PFSK-1 (cell line): ENCODE data around the gene NDUFS7.

Experiments used
- TAF1 ChIP-seq: IDR thresholded peaks from 2 replicates; pipeline ENCODE4 v1.6.1; 2012; ENCODE audit warnings: low read length, control low read depth, borderline replicate concordance; ENCODE audit not compliant: insufficient read depth
- TF ChIP-seq, protein P1 (sequence below), 2 experiments: IDR thresholded peaks; 2 replicates each; pipeline versions ENCODE4 v1.6.1 to v1.8.0; 2011 to 2012; ENCODE audit warnings: low read depth in 2 of 2, low read length in 2 of 2, control low read depth in 1 of 2, inconsistent platforms in 1 of 2, mild to moderate bottlenecking in 1 of 2, moderate library complexity in 1 of 2; ENCODE audit not compliant: insufficient read depth in 1 of 2

DNA sequence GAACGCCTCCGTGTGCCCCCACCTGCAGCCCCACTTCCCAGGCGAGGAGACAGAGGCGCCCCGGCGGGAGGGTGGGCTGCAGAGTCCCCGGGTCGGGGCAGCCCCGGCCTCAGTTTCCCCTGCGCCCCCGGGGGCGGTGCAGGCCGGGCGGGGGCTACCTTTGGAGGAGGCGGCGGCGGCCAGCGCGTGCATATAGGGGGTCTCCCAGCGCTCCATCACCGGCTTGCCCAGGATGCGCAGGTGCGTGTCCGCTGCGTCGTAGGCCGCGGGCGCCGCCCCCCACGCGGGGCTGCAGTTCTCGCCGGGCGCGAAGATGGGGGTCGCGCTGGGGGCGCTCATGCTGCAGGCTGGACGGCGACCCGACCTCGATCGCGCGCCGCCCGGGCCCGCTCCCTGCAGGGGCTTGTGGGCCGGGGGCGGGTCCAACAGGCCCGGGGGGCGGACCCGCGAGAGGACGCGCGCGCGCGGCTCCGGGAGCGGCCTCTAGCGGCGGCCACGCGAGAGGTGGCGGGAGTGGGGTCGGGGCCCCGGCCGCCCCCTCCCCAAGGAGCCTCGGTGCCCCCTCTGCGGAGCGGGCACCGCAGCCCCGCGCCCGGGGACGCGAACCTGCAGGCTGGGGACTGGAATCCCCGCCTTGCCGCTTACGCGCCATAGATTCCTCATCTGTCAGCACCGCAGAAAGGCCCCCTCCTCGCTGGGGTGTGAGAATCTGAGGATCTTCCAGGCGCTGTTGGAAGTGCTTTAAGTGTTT lies 17.6 kb downstream of the NDUFS7 start, which contains the start of gene GAMT:
- TF ChIP-seq TAF1, result no peak
- TF ChIP-seq, protein P1, sequence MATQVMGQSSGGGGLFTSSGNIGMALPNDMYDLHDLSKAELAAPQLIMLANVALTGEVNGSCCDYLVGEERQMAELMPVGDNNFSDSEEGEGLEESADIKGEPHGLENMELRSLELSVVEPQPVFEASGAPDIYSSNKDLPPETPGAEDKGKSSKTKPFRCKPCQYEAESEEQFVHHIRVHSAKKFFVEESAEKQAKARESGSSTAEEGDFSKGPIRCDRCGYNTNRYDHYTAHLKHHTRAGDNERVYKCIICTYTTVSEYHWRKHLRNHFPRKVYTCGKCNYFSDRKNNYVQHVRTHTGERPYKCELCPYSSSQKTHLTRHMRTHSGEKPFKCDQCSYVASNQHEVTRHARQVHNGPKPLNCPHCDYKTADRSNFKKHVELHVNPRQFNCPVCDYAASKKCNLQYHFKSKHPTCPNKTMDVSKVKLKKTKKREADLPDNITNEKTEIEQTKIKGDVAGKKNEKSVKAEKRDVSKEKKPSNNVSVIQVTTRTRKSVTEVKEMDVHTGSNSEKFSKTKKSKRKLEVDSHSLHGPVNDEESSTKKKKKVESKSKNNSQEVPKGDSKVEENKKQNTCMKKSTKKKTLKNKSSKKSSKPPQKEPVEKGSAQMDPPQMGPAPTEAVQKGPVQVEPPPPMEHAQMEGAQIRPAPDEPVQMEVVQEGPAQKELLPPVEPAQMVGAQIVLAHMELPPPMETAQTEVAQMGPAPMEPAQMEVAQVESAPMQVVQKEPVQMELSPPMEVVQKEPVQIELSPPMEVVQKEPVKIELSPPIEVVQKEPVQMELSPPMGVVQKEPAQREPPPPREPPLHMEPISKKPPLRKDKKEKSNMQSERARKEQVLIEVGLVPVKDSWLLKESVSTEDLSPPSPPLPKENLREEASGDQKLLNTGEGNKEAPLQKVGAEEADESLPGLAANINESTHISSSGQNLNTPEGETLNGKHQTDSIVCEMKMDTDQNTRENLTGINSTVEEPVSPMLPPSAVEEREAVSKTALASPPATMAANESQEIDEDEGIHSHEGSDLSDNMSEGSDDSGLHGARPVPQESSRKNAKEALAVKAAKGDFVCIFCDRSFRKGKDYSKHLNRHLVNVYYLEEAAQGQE (IDR thresholded peaks at IDR 0.05; ENCODE audit: insufficient read depth in 1 of 2, low read depth in 2 of 2, low read length in 2 of 2), result no peak
